SU-DHL-6 (cell line): ENCODE data around the gene PDCD1LG2.

Source experiments
- H2AFZ ChIP-seq: fragments of 200-600 bp; sonication (generic); 2 replicates; pipeline ENCODE4 v1.6.1; 2014; ENCODE audit warnings: low read depth, mild to moderate bottlenecking, moderate library complexity, mixed read lengths, antibody characterized with exemption, low read length; ENCODE audit not compliant: severe bottlenecking
- H3F3A ChIP-seq: fragments of 200-600 bp; shearing (Covaris generic); 2 replicates; pipeline ENCODE4 v1.6.0; 2016; ENCODE audit warnings: antibody characterized with exemption, mild to moderate bottlenecking; ENCODE audit not compliant: insufficient read depth
- H3K27ac ChIP-seq: fragments of 200-600 bp; sonication (generic); 2 replicates; pipeline ENCODE4 v1.5.1; 2016; ENCODE audit warnings: low read depth, mild to moderate bottlenecking, low read length, moderate library complexity, mixed read lengths
- H3K27me3 ChIP-seq: fragments of 200-600 bp; sonication (generic), shearing (Covaris generic); 2 replicates; pipeline ENCODE4 v1.6.0; 2014; ENCODE audit warnings: mild to moderate bottlenecking, low read length
- H3K36me3 ChIP-seq: fragments of 200-600 bp; sonication (generic); 2 replicates; pipeline ENCODE4 v1.6.1; 2014; ENCODE audit warnings: mild to moderate bottlenecking, low read length, mixed read lengths
- H3K4me2 ChIP-seq: fragments of 300-600, 200-600 bp; shearing (Covaris generic), sonication (generic); 2 replicates; pipeline ENCODE4 v1.6.0; 2014; ENCODE audit warnings: low read length, low read depth, mild to moderate bottlenecking; ENCODE audit not compliant: poor library complexity, severe bottlenecking
- H3K4me3 ChIP-seq: fragments of 200-600 bp; sonication (generic); 2 replicates; pipeline ENCODE4 v1.5.1; 2014; ENCODE audit warnings: antibody characterized with exemption, low read length, mild to moderate bottlenecking, mixed read lengths; ENCODE audit not compliant: insufficient read depth, poor library complexity, severe bottlenecking
- H3K79me2 ChIP-seq: fragments of 200-600 bp; sonication (generic); 2 replicates; pipeline ENCODE4 v1.6.1; 2014; ENCODE audit warnings: mild to moderate bottlenecking, low read length, moderate library complexity; ENCODE audit not compliant: insufficient read depth
- H3K9ac ChIP-seq: fragments of 200-600 bp; sonication (generic); 2 replicates; pipeline ENCODE4 v1.7.0; 2014; ENCODE audit warnings: mild to moderate bottlenecking, low read length
- H3K9me2 ChIP-seq: fragments of 200-600 bp; sonication (generic); replicated peaks from 2 replicates; pipeline ENCODE4 v1.6.1; 2014; ENCODE audit warnings: low read length; ENCODE audit not compliant: insufficient read depth
- H3K9me3 ChIP-seq: fragments of 200-600 bp; sonication (generic); 2 replicates; pipeline ENCODE4 v1.6.1; 2014; ENCODE audit warnings: low read length, mixed read lengths; ENCODE audit not compliant: insufficient read depth
- H4K20me1 ChIP-seq: fragments of 200-600 bp; sonication (generic); 2 replicates; pipeline ENCODE4 v1.6.1; 2014; ENCODE audit warnings: low read depth, mild to moderate bottlenecking, antibody characterized with exemption, low read length, moderate library complexity, mixed read lengths
- EZH2phosphoT487 ChIP-seq: fragments of 200-600 bp; sonication (generic), shearing (Covaris generic); conservative IDR thresholded peaks from 2 replicates; pipeline ENCODE4 v1.6.1; 2018; ENCODE audit warnings: mild to moderate bottlenecking, antibody characterized with exemption, low read length, moderate library complexity, mixed read lengths
- TF ChIP-seq, protein P1 (sequence below): fragments of 200-600 bp; sonication (generic); IDR thresholded peaks from one replicate; pipeline ENCODE4 v1.5.1; 2017; ENCODE audit warnings: antibody characterized with exemption, mild to moderate bottlenecking, low read length, moderate library complexity; ENCODE audit not compliant: insufficient read depth, poor library complexity, severe bottlenecking

Gene PDCD1LG2

DNA sequence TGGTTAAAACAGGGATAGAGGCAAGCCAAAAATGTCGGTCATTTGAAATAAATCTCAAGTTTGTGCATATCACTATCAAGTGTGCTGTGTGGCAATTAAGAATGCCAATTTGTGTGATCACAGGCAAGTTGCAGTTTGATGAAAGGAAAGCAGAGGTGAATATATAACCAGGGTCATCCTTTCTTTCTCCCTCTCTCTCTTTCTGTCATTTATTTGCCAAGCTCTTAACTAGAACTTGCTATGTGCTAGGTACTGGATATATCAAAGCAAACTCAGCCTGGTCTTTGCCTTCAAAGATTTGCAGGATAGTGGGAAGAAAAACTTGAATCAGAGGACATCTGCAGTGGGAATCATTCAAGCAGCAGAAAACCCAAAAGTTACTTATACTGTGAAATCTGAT is 22.0 kb downstream of the PDCD1LG2 start:
- no peak overlapping the region for H3K9ac ChIP-seq
- no peaks in the 10 kb centered on the region for H3K79me2 ChIP-seq
- no peaks in the 10 kb centered on the region for H3K27me3 ChIP-seq
- H4K20me1 ChIP-seq, result no peaks in the 10 kb centered on the region
- H3K27ac ChIP-seq, result no peak overlapping the region
- TF ChIP-seq EZH2phosphoT487, result no peak
- TF ChIP-seq, protein P1, sequence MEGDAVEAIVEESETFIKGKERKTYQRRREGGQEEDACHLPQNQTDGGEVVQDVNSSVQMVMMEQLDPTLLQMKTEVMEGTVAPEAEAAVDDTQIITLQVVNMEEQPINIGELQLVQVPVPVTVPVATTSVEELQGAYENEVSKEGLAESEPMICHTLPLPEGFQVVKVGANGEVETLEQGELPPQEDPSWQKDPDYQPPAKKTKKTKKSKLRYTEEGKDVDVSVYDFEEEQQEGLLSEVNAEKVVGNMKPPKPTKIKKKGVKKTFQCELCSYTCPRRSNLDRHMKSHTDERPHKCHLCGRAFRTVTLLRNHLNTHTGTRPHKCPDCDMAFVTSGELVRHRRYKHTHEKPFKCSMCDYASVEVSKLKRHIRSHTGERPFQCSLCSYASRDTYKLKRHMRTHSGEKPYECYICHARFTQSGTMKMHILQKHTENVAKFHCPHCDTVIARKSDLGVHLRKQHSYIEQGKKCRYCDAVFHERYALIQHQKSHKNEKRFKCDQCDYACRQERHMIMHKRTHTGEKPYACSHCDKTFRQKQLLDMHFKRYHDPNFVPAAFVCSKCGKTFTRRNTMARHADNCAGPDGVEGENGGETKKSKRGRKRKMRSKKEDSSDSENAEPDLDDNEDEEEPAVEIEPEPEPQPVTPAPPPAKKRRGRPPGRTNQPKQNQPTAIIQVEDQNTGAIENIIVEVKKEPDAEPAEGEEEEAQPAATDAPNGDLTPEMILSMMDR, result no peak
- H2AFZ ChIP-seq, result no peak overlapping the region
- no peaks in the 10 kb centered on the region for H3K9me2 ChIP-seq
- no peak overlapping the region for H3K4me2 ChIP-seq
- H3K4me3 ChIP-seq, result no peak overlapping the region
- no peaks in the 10 kb centered on the region for H3F3A ChIP-seq
- no peaks in the 10 kb centered on the region for H3K36me3 ChIP-seq
- H3K9me3 ChIP-seq, result no peaks in the 10 kb centered on the region

DNA sequence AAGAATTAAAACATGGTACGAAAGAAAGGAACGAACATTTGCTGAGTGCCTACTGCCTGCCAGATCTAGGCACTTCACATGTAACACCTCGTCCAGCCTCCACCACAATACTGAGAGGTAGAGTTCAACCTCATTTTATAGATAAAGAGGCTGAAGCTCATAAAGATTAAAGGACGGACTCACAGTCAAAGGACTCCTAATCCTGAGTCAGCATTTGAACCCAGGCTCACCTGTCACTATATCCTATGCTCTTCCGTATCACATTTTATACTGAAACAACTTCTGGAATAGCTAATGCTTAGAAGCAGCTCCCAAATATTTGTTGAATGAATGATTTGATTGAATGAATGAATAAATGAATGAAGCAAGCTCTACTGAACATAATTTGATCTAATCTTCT is 22.5 kb downstream of the PDCD1LG2 start:
- Histone ChIP-seq H3K4me2 (no peak overlapping the region), H3K27ac (no peak overlapping the region), H3K9me2 (no peaks in the 10 kb centered on the region), H3K4me3 (no peak overlapping the region), H4K20me1 (no peaks in the 10 kb centered on the region), H3K36me3 (no peaks in the 10 kb centered on the region), H3K79me2 (no peaks in the 10 kb centered on the region), H3K27me3 (no peaks in the 10 kb centered on the region), H3K9ac (no peak overlapping the region), H3F3A (no peaks in the 10 kb centered on the region), H3K9me3 (no peaks in the 10 kb centered on the region), H2AFZ (no peak overlapping the region)
- TF ChIP-seq, protein P1, result no peak
- TF ChIP-seq EZH2phosphoT487, result no peak

DNA sequence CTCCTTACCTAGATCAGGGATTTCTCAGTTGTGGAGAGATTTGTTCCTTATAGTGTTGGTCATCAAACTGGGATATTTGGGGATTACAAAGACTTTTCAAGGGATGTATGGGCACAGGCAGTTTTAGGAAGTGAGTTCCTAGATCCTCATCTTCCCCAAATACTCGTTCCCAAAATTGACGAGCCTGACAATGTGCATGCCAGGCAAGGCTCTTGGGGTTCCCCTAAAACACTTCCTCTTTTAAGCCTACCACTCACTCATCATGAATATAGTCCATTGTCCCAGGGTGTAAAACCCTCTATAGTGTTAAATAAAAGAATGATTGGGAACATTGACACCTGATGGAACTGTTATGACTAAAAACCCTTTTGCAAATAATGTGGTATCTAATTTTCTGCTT is 26.4 kb downstream of the PDCD1LG2 start:
- Histone ChIP-seq H3K9me3 (no peaks in the 10 kb centered on the region), H3K9ac (no peak overlapping the region), H3K36me3 (no peaks in the 10 kb centered on the region), H3K27ac (no peak overlapping the region), H3K79me2 (no peaks in the 10 kb centered on the region), H2AFZ (no peak overlapping the region), H3F3A (no peaks in the 10 kb centered on the region), H4K20me1 (no peaks in the 10 kb centered on the region), H3K9me2 (no peaks in the 10 kb centered on the region), H3K4me3 (no peak overlapping the region), H3K27me3 (no peaks in the 10 kb centered on the region), H3K4me2 (no peak overlapping the region)
- TF ChIP-seq, protein P1, result no peak
- TF ChIP-seq EZH2phosphoT487, result no peak
